Suprapubic skin (tissue), 4 donors: ENCODE data around the gene S1PR4. TPM values are rescaled to one million over a fixed set of nuclear protein-coding genes. Genes with fewer than 3 reads are reported as not detected.

ENCODE experiments used
- DNase-seq, 2 donors: peaks; one replicate each; pipeline ENCODE4 v3.0.0-alpha.2; 2019; ENCODE audit warnings: low spot score in 2 of 2
- H3K27ac ChIP-seq: fragments of 200-600 bp; sonication (generic); one replicate; pipeline ENCODE4 v1.5.1; 2019
- H3K27me3 ChIP-seq: fragments of 200-600 bp; sonication (generic); one replicate; pipeline ENCODE4 v1.5.1; 2019
- H3K36me3 ChIP-seq: fragments of 200-600 bp; sonication (generic); one replicate; pipeline ENCODE4 v1.5.1; 2019
- H3K4me1 ChIP-seq: fragments of 200-600 bp; sonication (generic); one replicate; pipeline ENCODE4 v1.5.1; 2019
- H3K4me3 ChIP-seq: fragments of 200-600 bp; sonication (generic); one replicate; pipeline ENCODE4 v1.5.1; 2019; ENCODE audit warnings: mild to moderate bottlenecking
- H3K9me3 ChIP-seq: fragments of 200-600 bp; sonication (generic); one replicate; pipeline ENCODE4 v1.5.1; 2019
- EP300 ChIP-seq: sonication (generic); formaldehyde crosslinking; IDR thresholded peaks from one replicate; pipeline ENCODE4 v1.6.1; 2017; ENCODE audit warnings: antibody characterized with exemption
- POLR2A ChIP-seq, 2 donors: fragments of 450-650 bp; IDR thresholded peaks; one replicate each; pipeline ENCODE4 v1.6.1; 2017; ENCODE audit warnings: antibody characterized with exemption in 2 of 2, mild to moderate bottlenecking in 2 of 2, moderate library complexity in 2 of 2
- POLR2AphosphoS5 ChIP-seq, 3 donors: sonication (generic); formaldehyde crosslinking; IDR thresholded peaks; one replicate each; pipeline ENCODE4 v1.6.1; 2017; ENCODE audit warnings: antibody characterized with exemption in 3 of 3
- WGBS: methylation state at CpG from one replicate; pipeline ENCODE4 v1.1.5; 2018; 5-methylcytosine and 5-hydroxymethylcytosine counted together
- total RNA-seq, 4 donors: library from RNA; depleted of rRNA; stranded (reverse); fragments of >200 nt; gene quantifications; one replicate each; pipeline ENCODE4 v1.1.0, GENCODE V29; 2016
- TF ChIP-seq, protein P1 (sequence below), 2 donors: fragments of 200-600 bp in 1 of 2; fragments of 450-650 bp in 1 of 2; sonication (generic) in 1 of 2; IDR thresholded peaks; one replicate each; pipeline ENCODE4 v1.5.1; 2016 to 2019; ENCODE audit warnings: antibody characterized with exemption in 2 of 2, mild to moderate bottlenecking in 1 of 2, moderate library complexity in 1 of 2

Gene S1PR4
- total RNA-seq, 4 donors from 2014 or later, result 0.42 to 2.5 (median 1.9) TPM

GRCh38 chr19:3179739-3180293, 1.2 kb downstream of the S1PR4 start:
- TF ChIP-seq EP300 (no peak), POLR2AphosphoS5 (IDR thresholded peaks at IDR 0.05) (no peak), POLR2A (IDR thresholded peaks at IDR 0.05) (no peak)
- TF ChIP-seq, protein P1, sequence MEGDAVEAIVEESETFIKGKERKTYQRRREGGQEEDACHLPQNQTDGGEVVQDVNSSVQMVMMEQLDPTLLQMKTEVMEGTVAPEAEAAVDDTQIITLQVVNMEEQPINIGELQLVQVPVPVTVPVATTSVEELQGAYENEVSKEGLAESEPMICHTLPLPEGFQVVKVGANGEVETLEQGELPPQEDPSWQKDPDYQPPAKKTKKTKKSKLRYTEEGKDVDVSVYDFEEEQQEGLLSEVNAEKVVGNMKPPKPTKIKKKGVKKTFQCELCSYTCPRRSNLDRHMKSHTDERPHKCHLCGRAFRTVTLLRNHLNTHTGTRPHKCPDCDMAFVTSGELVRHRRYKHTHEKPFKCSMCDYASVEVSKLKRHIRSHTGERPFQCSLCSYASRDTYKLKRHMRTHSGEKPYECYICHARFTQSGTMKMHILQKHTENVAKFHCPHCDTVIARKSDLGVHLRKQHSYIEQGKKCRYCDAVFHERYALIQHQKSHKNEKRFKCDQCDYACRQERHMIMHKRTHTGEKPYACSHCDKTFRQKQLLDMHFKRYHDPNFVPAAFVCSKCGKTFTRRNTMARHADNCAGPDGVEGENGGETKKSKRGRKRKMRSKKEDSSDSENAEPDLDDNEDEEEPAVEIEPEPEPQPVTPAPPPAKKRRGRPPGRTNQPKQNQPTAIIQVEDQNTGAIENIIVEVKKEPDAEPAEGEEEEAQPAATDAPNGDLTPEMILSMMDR (IDR thresholded peaks at IDR 0.05), result no peak
- H3K4me1 ChIP-seq, result peaks cover 17% of the 10 kb centered on the region
- no peaks in the 10 kb centered on the region for H3K27me3 ChIP-seq
- peak overlapping the region; percentile 14 for H3K4me3 ChIP-seq
- H3K27ac ChIP-seq, result no peak overlapping the region
- WGBS, result 93% methylated on average over 23 of the region's 31 CpGs
- H3K36me3 ChIP-seq, result no peaks in the 10 kb centered on the region
- no peaks in the 10 kb centered on the region for H3K9me3 ChIP-seq
- DNase-seq, result peak in 1 of 2 donors; percentile 65

- H3K4me1 ChIP-seq, result peaks cover 33% of the 10 kb centered on the region
These were observed 5.4 kb downstream of the S1PR4 start for GRCh38 chr19:3183721-3184641.

GRCh38 chr19:3184847-3185460, 6.4 kb downstream of the S1PR4 start:
- Histone ChIP-seq H3K27ac (no peak overlapping the region), H3K36me3 (no peaks in the 10 kb centered on the region), H3K9me3 (no peaks in the 10 kb centered on the region), H3K27me3 (no peaks in the 10 kb centered on the region), H3K4me1 (peaks cover 33% of the 10 kb centered on the region), H3K4me3 (peak overlapping the region; percentile 91)
- no peak for TF ChIP-seq POLR2AphosphoS5 (IDR thresholded peaks at IDR 0.05)
- TF ChIP-seq POLR2A (IDR thresholded peaks at IDR 0.05), result no peak
- no peak for TF ChIP-seq EP300
- TF ChIP-seq, protein P1 (IDR thresholded peaks at IDR 0.05), result no peak
- no peak for DNase-seq
- WGBS, result 13% methylated on average over 14 of the region's 14 CpGs

More at GRCh38 chr19:3183721-3184641, 5.4 kb downstream of the S1PR4 start:
- no peaks in the 10 kb centered on the region for H3K36me3 ChIP-seq
- H3K9me3 ChIP-seq, result no peaks in the 10 kb centered on the region
- 80% methylated on average over 13 of the region's 13 CpGs for WGBS
- no peak overlapping the region for H3K4me3 ChIP-seq
- no peak for DNase-seq
- no peaks in the 10 kb centered on the region for H3K27me3 ChIP-seq
- TF ChIP-seq EP300, result no peak
- TF ChIP-seq, protein P1 (IDR thresholded peaks at IDR 0.05), result no peak
- TF ChIP-seq POLR2AphosphoS5 (IDR thresholded peaks at IDR 0.05), result no peak
- no peak for TF ChIP-seq POLR2A (IDR thresholded peaks at IDR 0.05)
- H3K27ac ChIP-seq, result no peak overlapping the region

DNA sequence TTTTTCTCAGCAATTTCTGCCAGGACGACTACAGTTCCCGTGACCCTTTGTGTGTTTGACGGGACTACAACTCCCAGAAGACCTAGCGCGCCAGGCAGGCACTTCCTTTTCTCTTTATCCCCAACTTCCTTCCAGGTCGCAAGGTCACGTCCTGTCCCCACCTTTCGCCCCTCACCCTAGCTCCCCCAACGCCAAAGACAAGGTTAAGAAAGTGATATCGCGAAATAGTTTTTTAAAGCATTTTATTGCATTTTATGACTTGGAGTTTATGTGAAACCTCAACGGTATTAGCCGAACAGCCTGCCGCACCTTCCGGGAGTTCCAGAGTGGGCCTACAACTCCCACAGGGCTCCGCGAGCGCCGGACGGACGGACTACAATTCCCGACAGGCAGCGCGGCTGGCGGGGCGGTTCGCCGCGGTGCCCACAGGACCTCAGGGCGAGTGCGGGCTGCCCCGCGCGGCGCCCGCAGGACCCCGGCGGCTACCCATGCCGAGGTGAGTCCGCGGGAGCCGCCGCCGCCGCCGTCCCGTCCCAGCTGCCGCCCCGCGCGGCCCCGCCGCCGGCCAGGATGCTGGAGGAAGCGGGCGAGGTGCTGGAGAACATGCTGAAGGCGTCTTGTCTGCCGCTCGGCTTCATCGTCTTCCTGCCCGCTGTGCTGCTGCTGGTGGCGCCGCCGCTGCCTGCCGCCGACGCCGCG, 7.0 kb downstream of the S1PR4 start, which contains the start of gene NCLN:
NCLN (plus strand) TSS at position 470 of the 699 bp plus-strand sequence; CDS start at position 571, 101 bp downstream.
- H3K27me3 ChIP-seq, result no peaks in the 10 kb centered on the region
- peak within 1 kb of the TSS; percentile 91 for H3K4me3 ChIP-seq
- H3K4me1 ChIP-seq, result peaks cover 33% of the 10 kb centered on the region
- H3K36me3 ChIP-seq, result no peaks in the 10 kb centered on the region
- DNase-seq, result peak; percentile 96
- H3K27ac ChIP-seq, result peak within 1 kb of the TSS; percentile 53
- WGBS, result 0% methylated on average over 11 of the region's 69 CpGs
- no peaks in the 10 kb centered on the region for H3K9me3 ChIP-seq
- TF ChIP-seq EP300 (no peak), POLR2AphosphoS5 (IDR thresholded peaks at IDR 0.05) (peak in 1 of 3 donors; percentile 48)

- DNase-seq, result no peak
These were observed 7.7 kb downstream of the S1PR4 start for GRCh38 chr19:3186160-3186688.

More at GRCh38 chr19:3186160-3186688, 7.7 kb downstream of the S1PR4 start:
- H3K27me3 ChIP-seq, result no peaks in the 10 kb centered on the region
- peak overlapping the region; percentile 91 for H3K4me3 ChIP-seq
- no peaks in the 10 kb centered on the region for H3K9me3 ChIP-seq
- H3K27ac ChIP-seq, result peak overlapping the region; percentile 53
- H3K36me3 ChIP-seq, result no peaks in the 10 kb centered on the region
- H3K4me1 ChIP-seq, result peaks cover 33% of the 10 kb centered on the region
- TF ChIP-seq POLR2AphosphoS5 (IDR thresholded peaks at IDR 0.05) (no peak), POLR2A (IDR thresholded peaks at IDR 0.05) (no peak), EP300 (no peak)
- whole genome bisulfite sequencing, result 0% methylated on average over 15 of the region's 38 CpGs
